NK-92 (cell line): Measurements from ENCODE around the gene ZNF296.

Experiments used
- DNase-seq: peaks from one replicate; lab custom pipeline; 2025; ENCODE audit not compliant: unreplicated experiment; lab: John Stamatoyannopoulos, UW

The ZNF296 gene

DNA sequence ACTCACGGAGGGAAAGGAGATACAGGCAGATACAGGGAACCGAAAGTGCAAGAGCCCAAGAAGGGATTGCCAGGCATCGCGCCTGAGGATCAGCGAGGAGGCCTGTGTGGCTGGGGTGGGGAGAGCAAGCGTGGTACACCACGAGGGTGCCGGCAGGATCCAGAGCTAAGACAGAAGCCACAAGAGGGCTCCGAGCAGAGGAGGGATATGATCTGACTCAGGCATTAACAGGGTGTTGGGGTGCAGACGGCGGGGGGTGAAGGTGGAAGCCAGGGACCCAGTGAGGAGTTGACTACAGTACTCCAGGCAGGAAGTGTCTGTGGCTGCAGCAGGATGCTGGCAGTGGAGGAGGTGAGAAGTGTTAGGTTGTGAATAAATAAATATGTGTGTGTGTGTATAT is 11.3 kb upstream of the ZNF296 start:
- no peak for DNase-seq

DNA sequence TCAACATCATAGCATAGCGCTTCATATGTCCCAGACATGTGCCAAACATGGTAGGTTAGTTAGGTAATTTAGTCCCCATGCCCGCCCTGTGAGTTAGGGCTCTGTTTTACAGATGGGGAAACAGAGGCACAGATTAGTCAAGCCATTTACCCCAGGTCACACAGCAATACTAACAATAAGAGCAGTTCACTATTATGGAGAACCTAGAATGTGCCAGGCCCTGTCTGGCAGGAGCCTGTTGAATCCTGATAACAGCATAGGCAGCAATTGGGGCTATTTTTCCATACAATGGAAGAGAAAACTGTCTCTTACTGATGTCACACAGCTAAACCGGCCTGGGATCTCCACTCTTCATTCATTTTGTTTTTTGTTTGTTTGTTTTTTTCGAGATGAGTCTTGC is 10.2 kb upstream of the ZNF296 start:
- no peak for DNase-seq

DNA sequence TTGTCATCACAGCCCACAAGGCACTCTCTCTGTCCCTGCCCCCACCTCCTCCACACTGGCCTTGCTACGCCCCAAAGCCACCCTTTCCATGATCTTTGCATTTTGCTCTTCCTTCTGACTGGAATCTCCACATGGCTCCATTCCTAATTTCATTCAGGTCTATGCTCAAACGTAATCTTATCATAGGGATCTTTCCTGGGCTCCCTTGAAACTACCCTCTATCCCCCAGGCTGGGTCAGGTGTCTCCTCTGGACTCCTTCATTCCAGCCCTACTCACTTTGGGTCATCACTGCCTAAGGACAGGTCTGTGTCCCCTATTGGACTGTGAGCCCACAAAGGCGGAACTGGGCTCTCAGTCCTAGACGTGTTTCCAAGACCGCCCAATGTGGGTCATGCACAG is 5.9 kb upstream of the ZNF296 start:
- DNase-seq: no peak

DNA sequence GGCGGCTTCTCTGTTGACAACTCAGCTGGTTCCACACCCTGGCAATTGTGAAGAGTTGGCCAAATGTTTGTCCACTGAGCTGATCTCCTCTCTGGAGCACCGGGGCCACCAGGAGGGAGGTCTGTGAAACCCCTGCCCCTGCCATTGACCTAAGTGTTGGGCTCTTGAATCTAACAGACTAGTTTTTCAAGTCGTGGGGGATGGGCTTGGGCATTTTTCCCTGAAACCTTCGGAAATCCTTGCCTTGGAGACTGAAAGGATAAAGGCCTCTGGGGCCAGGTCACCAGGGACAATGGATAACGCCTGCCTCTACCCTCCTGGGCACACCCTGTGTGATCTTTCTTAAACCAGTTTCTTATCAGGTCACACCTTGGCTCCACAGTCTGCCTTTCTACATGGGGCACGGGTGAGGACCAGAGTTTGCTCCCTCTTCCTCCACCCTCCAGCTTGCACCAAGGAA is 3.7 kb upstream of the ZNF296 start:
- DNase-seq: no peak

DNA sequence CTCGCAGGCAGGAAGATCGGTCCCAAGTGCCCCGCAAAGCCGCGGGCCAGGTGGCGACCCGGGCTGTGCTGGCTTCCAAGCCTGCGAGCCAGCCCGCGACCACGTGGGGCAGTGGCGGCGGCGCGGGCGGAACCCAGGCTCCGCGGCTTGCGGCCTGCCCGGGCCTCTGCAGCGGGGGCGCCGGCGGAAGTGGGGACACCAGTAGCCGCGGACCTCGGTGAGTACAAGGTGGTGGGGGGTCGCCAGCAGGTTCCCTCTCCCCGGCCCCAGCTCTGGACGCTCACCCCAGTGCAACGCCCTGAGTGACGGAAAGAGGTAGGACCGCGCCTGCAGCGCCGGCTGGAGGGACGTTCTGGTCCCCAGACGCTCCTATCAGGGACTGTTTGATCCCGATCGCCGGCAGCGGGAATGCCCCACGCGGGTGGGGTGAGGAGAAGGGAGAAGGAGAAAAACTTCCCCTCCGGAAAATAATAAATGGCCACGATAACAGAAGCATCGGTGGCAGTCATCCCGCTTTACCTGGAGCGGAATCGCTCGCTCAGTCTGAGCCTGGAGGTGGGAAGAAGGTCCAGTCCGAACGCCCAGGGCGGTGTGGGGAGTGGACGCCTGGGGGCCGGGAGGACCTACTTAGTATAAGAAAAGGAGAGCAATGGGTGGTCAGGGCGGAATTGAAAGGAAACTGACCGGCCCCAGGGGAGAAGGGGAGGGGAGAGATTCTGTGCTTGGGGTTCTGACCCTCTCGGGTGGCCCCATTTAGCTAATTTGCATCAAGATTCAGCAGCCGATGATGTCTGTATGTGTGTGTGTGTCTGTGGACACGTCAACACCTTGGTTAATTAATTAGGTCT is 3.0 kb upstream of the ZNF296 start, which contains the start of gene GEMIN7:
Gene GEMIN7, plus strand, starts transcription at position 198 of the 848 bp plus-strand sequence. CDS start 10,855 bp downstream, outside the sequence.
- DNase-seq: no peak

DNA sequence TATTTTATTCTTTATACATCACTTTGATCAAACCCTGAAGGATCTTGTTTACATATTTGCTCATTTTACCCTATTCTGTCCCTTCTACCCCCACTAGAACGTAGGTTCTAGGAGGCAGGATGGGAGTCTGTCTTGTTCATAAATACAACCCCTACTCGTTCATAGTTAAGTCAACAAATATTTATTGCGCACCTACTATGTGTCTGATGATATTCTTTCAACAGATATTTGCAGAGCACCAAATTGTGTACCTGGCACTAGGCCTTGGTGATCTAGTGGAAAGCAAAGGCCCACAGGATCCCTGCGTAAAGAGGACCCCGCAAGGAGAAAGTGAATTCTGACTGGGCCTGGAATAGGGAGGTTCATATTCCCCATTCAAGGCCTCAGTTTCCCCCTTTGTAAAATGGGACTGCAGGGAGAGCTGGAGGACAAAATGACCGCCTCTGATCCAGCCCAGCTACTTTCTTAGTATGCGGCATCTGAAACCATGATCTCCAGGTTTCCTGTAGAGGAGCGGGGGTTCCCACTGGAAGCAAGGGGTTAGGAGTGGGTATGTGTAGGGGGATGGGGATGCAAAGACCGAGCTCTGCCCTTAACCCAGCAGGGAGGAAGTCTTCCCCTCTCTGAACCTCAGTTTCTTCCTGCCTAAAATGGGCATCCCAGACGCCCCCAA is 2.2 kb upstream of the ZNF296 start:
- DNase-seq: no peak

DNA sequence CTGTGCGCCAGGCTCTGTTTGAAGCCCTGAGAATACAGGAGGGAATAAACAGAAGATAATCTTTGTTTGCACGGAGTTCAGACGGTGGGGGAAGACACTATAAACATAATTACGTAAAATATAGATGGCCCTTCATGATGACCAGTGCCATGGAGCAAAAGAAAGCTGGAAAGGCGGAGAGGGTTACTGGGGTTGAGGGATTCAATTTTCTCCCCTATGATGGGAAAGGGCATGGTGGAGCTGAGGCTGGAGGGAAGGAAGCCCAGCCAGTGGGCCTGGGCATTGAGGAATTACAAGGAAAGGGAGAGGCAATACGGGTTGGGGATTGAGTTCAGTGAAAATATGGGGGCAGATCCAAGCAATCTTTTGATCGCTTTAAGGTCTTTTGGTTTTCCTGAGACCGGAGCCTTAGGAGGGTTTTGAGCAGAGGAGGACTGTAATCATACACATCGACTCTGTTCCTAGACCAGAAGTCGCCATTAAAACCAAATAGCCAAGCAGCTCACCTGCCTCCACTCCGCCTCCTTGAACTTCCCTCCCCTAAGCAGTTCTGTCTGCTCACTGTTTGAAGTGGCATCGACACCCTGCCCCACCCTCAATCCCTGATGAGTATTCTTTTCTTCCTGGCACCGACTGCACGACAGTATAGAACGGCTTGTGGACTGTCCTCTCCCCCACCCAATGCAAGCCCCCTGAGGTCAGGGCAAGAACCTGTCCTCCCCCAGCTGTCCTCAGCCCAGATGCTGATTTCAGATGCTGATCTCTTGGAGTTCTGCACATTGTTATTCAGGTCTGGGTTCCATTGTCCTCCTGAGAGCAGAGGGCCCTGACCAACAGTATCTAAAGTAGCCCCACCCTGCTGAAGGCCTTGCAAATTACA is 813 bp upstream of the ZNF296 start:
- no peak for DNase-seq

DNA sequence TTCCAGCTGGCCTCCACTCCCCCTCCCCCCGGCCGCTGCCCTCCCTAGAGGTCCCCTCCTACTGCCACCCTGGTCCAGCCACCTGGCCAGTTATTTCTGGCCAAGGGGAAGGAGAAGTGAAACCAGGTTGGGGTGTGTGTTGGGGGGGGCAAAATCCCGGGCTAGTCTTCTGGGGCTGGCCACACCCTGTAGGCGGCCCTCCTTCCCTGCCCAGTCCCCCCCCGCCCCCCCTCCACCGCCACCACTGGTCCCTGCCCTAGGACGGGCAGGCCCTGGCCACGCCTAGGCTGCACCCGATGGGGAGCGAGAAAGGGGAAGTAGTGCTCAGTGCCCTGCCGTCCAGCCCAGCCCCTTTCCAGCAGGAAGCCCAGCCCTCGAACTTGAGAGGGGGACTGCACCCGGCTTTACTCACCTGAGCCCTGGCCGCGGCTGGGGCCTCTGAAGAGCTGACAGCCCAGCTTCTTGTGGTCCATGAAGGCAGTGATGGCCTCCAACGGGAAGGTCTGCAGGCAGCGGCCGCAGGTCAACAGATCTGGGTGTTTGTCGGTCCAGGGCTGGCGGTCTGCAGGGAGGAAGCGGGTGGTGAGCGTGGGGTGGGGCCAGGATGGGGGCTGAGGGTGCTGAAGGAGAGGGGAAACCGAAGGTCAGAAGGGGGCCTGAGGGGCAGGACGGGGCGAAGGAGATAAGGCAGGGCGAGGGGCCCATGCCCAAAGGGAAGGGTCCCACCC is 813 bp downstream of the ZNF296 start:
- DNase-seq: no peak

DNA sequence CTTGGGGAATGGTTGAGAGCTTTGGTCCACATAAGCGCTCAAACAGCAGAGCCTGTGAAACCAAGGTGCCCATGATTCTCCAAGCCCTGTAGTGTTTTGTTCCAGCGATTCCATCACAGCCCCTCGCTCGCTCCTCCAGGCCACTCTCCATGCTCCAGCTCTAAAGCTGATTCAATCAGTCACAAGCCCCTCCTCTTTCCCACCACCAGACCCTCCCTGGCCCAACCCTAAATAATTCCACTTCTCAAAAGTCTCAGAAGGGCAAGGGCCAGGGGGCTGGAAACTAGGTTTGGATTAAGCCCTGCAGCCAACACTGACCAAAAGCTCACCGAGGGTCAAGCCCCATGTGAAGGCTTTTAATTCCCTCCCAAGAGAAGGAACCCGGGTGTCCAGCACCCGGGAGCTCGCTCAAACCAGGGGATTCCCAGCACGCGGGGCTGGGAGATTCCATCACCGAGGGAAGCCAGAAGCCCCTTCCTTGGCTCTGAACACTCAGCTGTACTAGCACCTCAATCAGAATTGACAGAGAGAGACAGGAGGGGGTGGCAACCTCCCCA is 1.5 kb downstream of the ZNF296 start:
- DNase-seq: no peak

DNA sequence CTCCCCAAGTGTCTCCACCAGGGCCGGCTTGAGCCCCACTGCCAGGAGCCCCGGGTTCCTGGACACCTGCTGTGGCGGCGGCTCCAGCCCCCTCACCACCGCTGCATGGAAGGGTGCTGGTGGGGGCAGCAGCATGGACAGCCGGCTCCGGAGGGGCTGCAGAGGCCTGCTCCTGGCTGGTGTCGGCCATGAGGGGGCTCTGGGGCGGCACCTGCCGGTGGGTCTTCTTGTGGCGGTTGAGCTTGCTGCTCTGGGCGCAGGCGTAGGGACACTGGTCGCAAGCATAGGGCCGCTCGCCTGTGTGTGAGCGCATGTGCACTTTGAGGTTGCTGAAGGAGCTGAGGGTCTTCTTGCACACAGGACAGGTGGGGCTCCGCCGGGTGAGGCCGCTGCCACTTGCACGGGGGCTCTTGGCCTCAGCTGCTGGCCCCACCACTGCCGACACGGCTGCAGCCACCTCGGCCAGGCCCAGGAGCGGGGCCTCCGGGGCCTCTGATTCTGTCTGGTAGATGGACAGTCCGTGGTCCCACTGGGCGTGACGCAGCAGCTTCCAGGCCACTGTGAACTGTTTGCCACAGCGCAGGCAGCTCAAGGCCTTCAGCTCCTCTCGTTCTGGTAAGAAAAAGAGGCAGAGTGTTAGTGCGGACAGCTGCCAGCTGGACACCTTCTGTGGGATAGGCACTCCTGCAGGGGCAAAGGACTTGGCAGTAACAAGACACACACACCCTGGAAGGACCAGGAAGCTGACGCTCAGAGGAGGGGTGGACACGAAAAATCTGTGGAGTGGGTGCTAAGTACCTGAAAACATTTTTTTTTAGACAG is 4.1 kb downstream of the ZNF296 start:
- DNase-seq: no peak

DNA sequence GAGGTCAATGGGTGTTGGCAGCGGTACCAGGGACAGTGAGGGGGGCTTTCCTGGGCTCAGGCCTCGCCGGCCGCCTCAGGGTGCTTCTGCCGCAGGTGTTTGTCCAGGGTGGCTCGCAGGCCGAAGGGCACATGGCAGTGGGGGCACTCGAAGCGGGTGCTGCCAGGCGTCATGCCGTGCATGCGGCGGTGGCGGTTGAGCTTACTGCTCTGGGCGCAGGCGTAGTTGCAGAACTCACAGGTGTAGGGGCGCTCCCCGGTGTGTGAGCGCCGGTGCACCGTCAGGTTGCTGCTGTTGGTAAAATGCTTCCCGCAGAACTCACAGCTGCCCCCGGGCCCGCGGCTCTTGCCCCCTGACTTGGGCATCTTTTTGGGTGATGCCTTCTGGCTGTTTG is 4.7 kb downstream of the ZNF296 start:
- no peak for DNase-seq

DNA sequence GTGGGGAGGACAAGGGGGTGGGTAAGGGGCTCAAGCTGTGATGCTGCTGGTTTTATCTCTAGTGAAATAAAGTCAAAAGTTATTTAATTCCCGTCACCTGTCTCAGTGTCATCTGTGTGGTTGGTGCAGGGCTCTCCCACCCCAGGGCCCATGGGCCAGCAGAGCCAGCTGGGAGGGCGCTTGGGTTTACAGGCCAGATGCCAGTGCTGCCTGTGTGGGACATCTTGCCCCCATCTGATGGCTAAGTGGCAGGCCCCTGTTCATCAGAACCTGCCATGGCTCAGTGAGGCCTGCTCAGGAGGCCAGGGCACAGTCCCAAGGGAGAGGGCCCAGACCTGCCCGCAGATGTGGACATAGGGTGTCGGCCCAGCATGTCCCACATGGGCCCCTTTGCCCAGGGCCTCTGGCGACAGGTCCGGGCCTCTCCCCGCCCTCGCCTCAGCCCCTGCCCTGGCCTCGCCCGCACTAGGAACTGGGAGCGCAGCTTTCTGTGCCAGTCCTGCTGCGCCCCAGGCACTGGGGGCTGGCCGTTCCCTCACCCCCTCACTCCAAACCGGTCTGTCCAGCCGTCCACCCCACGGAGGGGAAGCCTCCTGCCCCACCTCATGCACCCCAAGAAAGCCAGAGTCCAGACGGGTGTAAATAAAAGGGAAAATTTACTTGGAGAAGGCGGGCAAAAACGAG is 5.3 kb downstream of the ZNF296 start:
- DNase-seq: no peak

DNA sequence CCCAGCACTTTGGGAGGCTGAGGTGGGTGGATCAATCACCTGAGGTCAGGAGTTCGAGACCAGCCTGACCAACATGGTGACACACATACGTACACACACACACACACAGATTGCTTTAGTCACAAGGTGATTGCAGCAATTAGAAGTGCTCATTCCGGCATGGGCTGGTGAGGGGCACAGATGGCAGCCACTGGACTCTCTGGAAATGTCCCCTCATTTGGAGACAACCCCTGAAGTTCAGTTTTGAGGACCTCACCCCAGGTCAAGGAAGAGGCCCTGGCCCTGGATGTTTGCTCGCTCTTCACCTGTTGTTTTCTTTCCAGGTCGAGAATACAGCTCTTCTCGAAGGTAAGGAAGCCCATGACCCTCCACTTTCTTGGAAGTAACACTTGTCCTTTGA is 6.1 kb downstream of the ZNF296 start:
- DNase-seq: no peak

DNA sequence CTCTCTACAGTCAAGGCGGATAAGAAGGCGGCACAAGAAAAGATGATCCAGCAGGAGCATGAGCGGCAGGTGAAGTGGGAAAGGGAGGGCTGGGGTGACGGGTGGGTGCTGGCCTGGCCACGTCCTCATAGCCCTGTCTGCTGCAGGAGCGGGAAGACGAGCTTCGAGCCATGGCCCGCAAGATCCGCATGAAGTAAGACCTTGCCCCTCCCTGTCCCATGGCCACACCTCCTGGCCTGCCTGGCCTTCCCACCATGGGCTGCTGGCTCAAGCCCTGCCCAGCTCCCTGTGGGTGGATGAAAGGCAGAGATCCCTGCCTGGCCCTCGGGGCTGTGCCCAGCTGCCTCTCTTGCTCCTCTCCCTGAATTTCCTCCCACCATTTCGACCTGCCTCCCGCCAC is 7.2 kb downstream of the ZNF296 start:
- no peak for DNase-seq

DNA sequence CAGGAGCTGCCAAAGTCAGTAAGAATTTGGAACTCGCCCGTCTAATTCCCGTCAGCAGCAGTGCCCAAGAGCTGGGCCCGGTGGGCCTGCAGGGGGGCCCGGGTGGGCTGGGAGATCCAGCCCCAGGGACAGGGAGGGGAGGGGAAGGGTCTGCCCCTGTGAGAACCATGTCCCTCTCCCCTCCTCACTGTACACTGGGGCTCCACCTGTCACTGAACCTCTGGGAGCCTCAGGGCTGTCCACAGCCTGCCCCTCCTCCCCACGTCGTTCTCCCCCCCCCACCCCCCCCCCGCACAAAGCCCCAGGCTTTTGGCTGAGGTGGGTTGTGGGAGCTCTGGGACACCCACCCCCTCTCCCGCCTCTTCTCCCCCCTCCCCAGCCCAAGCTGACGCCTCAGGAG is 8.2 kb downstream of the ZNF296 start:
- DNase-seq: no peak

DNA sequence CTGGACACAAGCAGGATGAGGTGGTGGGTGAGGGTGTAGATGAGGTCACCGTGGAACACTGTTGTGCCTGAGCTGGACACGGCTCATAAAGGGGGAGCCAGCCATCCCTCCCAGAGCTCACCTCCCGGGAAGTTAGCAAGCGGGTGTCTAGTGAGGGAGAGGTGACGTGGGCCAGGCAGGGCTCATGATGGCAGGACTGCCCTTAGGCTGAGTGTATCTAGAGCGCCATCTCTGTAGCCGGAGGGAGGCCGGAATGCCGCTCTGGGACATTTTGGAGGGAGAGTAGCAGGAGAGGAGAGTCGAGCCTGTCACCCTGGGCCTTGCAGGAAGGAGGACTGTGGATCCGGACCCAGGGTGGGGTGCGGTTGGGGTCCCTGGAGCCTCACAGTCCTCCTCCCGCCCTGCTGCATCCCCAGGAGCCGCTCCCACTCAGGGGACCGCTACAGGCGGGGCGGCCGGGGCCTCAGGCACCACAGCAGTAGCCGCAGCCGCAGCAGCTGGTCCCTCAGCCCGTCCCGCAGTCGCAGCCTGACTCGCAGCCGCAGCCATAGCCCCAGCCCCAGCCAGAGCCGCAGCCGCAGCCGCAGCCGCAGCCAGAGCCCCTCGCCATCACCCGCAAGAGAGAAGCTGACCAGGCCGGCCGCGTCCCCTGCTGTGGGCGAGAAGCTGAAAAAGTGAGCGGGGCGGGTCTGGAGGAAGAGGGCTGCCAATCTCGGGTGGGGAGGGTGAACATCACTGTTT is 9.2 kb downstream of the ZNF296 start:
- no peak for DNase-seq

DNA sequence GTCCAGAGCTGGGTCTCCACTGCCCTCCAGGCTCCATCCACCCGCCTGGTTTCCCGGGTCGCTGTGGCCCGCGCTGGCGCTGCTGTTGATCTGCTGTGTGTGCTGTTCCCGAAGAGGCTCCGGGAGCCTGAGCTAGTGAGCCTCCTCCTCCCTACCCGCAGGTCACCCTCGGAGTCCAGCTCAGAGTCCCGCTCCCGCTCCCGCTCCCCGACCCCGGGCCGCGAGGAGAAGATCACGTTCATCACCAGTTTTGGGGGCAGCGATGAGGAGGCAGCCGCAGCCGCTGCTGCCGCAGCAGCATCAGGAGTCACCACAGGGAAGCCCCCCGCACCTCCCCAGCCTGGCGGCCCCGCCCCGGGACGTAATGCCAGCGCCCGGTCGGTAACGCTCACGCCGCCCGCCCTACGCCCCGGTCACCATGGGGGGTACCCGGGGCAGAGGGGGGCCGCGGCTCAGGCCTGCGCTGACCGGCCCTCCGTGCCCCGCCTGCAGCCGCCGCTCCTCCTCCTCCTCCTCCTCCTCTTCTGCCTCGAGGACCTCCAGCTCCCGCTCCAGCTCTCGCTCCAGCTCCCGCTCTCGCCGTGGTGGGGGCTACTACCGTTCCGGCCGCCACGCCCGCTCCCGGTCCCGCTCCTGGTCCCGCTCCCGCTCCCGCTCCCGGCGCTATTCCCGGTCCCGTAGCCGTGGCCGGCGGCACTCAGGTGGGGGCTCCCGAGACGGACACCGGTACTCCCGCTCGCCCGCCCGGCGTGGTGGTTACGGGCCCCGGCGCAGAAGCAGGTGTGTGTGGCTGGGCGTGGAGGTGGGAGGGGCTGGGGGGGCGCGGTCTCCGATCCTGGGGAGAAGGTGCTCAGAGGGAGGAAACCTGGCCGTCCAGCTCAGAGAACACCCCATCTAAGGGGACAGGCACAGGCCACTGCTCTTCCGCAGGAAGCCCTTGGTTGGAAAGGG is 12.2 kb downstream of the ZNF296 start:
- no peak for DNase-seq
